NT2/D1 (cell line): ENCODE measurements around the gene DAPK1.

Experiments used
- SUZ12 ChIP-seq: IDR thresholded peaks from 2 replicates; pipeline ENCODE4 v1.6.1; 2011; ENCODE audit not compliant: insufficient read length, insufficient read depth; ENCODE audit errors: extremely low read depth
- ZNF274 ChIP-seq: IDR thresholded peaks from 2 replicates; pipeline ENCODE4 v1.6.1; 2011; ENCODE audit warnings: mild to moderate bottlenecking, low read depth, low read length

DNA sequence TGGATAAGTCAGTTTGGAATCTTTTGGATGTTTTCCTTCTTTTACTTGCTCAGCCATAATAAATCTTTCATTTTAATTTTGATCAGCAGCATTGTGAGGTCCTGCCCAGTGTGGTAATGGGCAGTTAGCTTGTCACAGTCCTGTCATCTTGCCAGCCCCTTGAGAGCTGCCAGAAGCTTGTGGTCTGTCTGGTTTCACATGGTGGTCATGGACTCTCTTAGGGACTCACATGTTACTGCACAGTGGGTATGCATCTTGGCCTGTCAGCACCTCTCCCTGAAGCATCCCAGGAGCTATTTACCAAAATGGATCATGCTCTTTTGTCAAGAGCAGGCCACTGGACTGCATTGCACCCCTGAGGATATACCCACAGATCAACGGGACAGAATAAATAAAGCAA is 60.3 kb downstream of the DAPK1 start:
- TF ChIP-seq ZNF274 (no peak), SUZ12 (no peak)
